K562 (cell line): Measurements from ENCODE around the gene HPN. TPM values are rescaled to one million over a fixed set of nuclear protein-coding genes. Genes with fewer than 3 reads are reported as not detected.

Experiments used
- ARNT ChIP-seq, 2 experiments: fragments of 450-650 bp; IDR thresholded peaks; 2 replicates each; pipeline ENCODE4 v1.6.1; 2016; ENCODE audit warnings: mild to moderate bottlenecking in 1 of 2
- BACH1 ChIP-seq: fragments of 200-800 bp; sonication (Bioruptor generic); IDR thresholded peaks from 2 replicates; pipeline ENCODE4 v1.6.1; 2016; ENCODE audit warnings: missing genetic modification characterization, missing compliant biosample characterization
- BRCA1 ChIP-seq, 2 experiments: fragments of 450-650 bp in 1 of 2; sonication (generic) in 1 of 2; formaldehyde crosslinking in 1 of 2; IDR thresholded peaks; 2 replicates each; pipeline versions ENCODE4 v1.5.0 to v1.6.1; 2017 to 2020; ENCODE audit warnings: mild to moderate bottlenecking in 1 of 2, missing genetic modification reagents in 1 of 2
- ELF4 ChIP-seq: fragments of 450-650 bp; formaldehyde crosslinking; IDR thresholded peaks from 2 replicates; pipeline ENCODE4 v1.4.0; 2022; ENCODE audit warnings: missing genetic modification characterization
- ETS2 ChIP-seq: IDR thresholded peaks from 2 replicates; pipeline ENCODE4 v1.6.1; 2016; ENCODE audit warnings: borderline replicate concordance, missing genetic modification characterization, mild to moderate bottlenecking, moderate library complexity, missing compliant biosample characterization; ENCODE audit not compliant: poor library complexity, severe bottlenecking
- KAT2B ChIP-seq: IDR thresholded peaks from one replicate; pipeline ENCODE4 v1.6.1; 2012; ENCODE audit warnings: low read depth, mild to moderate bottlenecking, control low read depth, inconsistent platforms, low read length, moderate library complexity
- KDM4B ChIP-seq, 2 experiments: fragments of 450-650 bp in 1 of 2; sonication (generic) in 1 of 2; IDR thresholded peaks; 2 replicates each; pipeline ENCODE4 v1.6.1; 2016 to 2017; ENCODE audit warnings: borderline replicate concordance in 2 of 2, antibody characterized with exemption in 1 of 2, low read depth in 1 of 2, mild to moderate bottlenecking in 1 of 2
- MIER1 ChIP-seq: fragments of 450-650 bp; IDR thresholded peaks from 2 replicates; pipeline ENCODE4 v1.6.1; 2016; ENCODE audit warnings: antibody characterized with exemption, mild to moderate bottlenecking, low read depth
- PHB ChIP-seq: fragments of 250-450 bp; sonication (Bioruptor Pico); IDR thresholded peaks from 2 replicates; pipeline ENCODE4 v1.5.0; 2021
- SETDB1 ChIP-seq: IDR thresholded peaks from one replicate; pipeline ENCODE4 v1.6.1; 2012; ENCODE audit warnings: low read length, control low read depth, inconsistent platforms
- SIX5 ChIP-seq, 2 experiments: IDR thresholded peaks; 2 replicates each; pipeline ENCODE4 v1.6.1; 2011; ENCODE audit warnings: low read length in 2 of 2, borderline replicate concordance in 1 of 2, low read depth in 1 of 2, mild to moderate bottlenecking in 1 of 2, moderate library complexity in 1 of 2; ENCODE audit not compliant: insufficient read depth in 1 of 2
- TEAD2 ChIP-seq: fragments of 450-650 bp; IDR thresholded peaks from 2 replicates; pipeline ENCODE4 v1.6.1; 2016; ENCODE audit warnings: missing genetic modification characterization, control low read depth, missing compliant biosample characterization
- ZBTB7A ChIP-seq: IDR thresholded peaks from 2 replicates; pipeline ENCODE4 v1.6.1; 2011; ENCODE audit warnings: low read depth, mild to moderate bottlenecking, low read length, moderate library complexity, borderline replicate concordance; ENCODE audit not compliant: control insufficient read depth
- ZNF146 ChIP-seq: IDR thresholded peaks from one replicate; pipeline ENCODE4 v1.6.1; 2018; ENCODE audit warnings: missing compliant biosample characterization; ENCODE audit not compliant: unreplicated experiment
- ZNF174 ChIP-seq: fragments of 250-450 bp; sonication (Bioruptor Pico); IDR thresholded peaks from 2 replicates; pipeline ENCODE4 v1.4.0; 2020; ENCODE audit warnings: mild to moderate bottlenecking
- ZSCAN29 ChIP-seq: fragments of 450-650 bp; IDR thresholded peaks from 2 replicates; pipeline ENCODE4 v1.6.1; 2017
- polyA plus RNA-seq, 8 experiments: library from polyadenylated mRNA; depleted of rRNA in 4 of 8; stranded (reverse) in 5 of 8; unstranded in 3 of 8; fragments of >200 nt; fragmentation: Nextera tagmentation in 2 of 8; fragmentation: Illumina TruSeq in 1 of 8; extraction: Ambion mirVana in 2 of 8; extraction: Trizol in 1 of 8; gene quantifications; 2 replicates each; pipeline versions ENCODE4 v1.2.1 to v1.2.3, GENCODE V29; 2011 to 2014; ENCODE audit warnings: inconsistent platforms in 1 of 8, missing spikeins in 1 of 8
- total RNA-seq, 7 experiments: library from RNA; depleted of rRNA in 6 of 7; stranded (reverse); fragments of >200 nt in 6 of 7; fragmentation: Illumina TruSeq in 2 of 7; extraction: Trizol in 2 of 7; gene quantifications; 2 replicates each; pipeline versions ENCODE4 v1.2.1 to v1.2.3, GENCODE V29; 2011 to 2021; ENCODE audit warnings: low replicate concordance in 1 of 7
- TF ChIP-seq, protein P1 (sequence below), 3 experiments: fragments of 200-800 bp in 1 of 3; fragments of 250-450 bp in 1 of 3; fragments of 450-650 bp in 1 of 3; sonication (Bioruptor Pico) in 1 of 3; sonication (Bioruptor generic) in 1 of 3; formaldehyde crosslinking in 1 of 3; IDR thresholded peaks; 2 replicates each; pipeline versions ENCODE4 v1.6.1 to v1.8.0; 2016 to 2022; ENCODE audit warnings: mild to moderate bottlenecking in 2 of 3, missing genetic modification characterization in 2 of 3, missing compliant biosample characterization in 1 of 3, moderate library complexity in 1 of 3
- TF ChIP-seq, protein P2 (sequence below): sonication (generic); formaldehyde crosslinking; IDR thresholded peaks from 2 replicates; pipeline ENCODE4 v1.5.0; 2020; ENCODE audit warnings: missing genetic modification reagents
- TF ChIP-seq, protein P3 (sequence below): fragments of 200-800 bp; sonication (Bioruptor generic); IDR thresholded peaks from 2 replicates; pipeline ENCODE4 v1.6.1; 2017; ENCODE audit warnings: missing genetic modification characterization, missing compliant biosample characterization
- TF ChIP-seq, protein P4 (sequence below): IDR thresholded peaks from 3 replicates; pipeline ENCODE4 v1.6.1; 2011; ENCODE audit warnings: borderline replicate concordance, mild to moderate bottlenecking; ENCODE audit not compliant: insufficient read length, insufficient read depth

Gene HPN
- total and polyA plus RNA-seq, 9 of the 15 experiments (the other 6 are each of a cell fraction or from before 2014, with no cell fraction given), result 0.10 to 0.20 TPM; not detected in 7

GRCh38 chr19:35030257-35031071, 11.1 kb upstream of the HPN start, which contains the start of gene SCN1B (continued):
- TF ChIP-seq BRCA1 (IDR thresholded peaks at IDR 0.05), result no peak
- no peak for TF ChIP-seq BRCA1 (CRISPR knock-in tag; IDR thresholded peaks at IDR 0.05)
- TF ChIP-seq TEAD2 (tag), result no peak
- no peak for TF ChIP-seq ZNF174 (CRISPR knock-in tag)
- TF ChIP-seq ZNF146 (CRISPR knock-in tag), result no peak
- TF ChIP-seq, protein P1, sequence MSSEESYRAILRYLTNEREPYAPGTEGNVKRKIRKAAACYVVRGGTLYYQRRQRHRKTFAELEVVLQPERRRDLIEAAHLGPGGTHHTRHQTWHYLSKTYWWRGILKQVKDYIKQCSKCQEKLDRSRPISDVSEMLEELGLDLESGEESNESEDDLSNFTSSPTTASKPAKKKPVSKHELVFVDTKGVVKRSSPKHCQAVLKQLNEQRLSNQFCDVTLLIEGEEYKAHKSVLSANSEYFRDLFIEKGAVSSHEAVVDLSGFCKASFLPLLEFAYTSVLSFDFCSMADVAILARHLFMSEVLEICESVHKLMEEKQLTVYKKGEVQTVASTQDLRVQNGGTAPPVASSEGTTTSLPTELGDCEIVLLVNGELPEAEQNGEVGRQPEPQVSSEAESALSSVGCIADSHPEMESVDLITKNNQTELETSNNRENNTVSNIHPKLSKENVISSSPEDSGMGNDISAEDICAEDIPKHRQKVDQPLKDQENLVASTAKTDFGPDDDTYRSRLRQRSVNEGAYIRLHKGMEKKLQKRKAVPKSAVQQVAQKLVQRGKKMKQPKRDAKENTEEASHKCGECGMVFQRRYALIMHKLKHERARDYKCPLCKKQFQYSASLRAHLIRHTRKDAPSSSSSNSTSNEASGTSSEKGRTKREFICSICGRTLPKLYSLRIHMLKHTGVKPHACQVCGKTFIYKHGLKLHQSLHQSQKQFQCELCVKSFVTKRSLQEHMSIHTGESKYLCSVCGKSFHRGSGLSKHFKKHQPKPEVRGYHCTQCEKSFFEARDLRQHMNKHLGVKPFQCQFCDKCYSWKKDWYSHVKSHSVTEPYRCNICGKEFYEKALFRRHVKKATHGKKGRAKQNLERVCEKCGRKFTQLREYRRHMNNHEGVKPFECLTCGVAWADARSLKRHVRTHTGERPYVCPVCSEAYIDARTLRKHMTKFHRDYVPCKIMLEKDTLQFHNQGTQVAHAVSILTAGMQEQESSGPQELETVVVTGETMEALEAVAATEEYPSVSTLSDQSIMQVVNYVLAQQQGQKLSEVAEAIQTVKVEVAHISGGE (CRISPR knock-in tag; IDR thresholded peaks at IDR 0.05), result peak in 2 of 3 experiments; percentile 77 to 96; a peak in 5 of 6 replicates
- no peak for TF ChIP-seq PHB
- no peak for TF ChIP-seq ARNT (IDR thresholded peaks at IDR 0.05)
- no peak for TF ChIP-seq ZSCAN29
- TF ChIP-seq ZBTB7A, result 0 out of 2 replicates have a peak, but pooled peaks have one; percentile 50
- TF ChIP-seq BACH1 (tag), result no peak
- TF ChIP-seq KAT2B, result no peak
- TF ChIP-seq, protein P2, sequence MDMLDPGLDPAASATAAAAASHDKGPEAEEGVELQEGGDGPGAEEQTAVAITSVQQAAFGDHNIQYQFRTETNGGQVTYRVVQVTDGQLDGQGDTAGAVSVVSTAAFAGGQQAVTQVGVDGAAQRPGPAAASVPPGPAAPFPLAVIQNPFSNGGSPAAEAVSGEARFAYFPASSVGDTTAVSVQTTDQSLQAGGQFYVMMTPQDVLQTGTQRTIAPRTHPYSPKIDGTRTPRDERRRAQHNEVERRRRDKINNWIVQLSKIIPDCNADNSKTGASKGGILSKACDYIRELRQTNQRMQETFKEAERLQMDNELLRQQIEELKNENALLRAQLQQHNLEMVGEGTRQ (CRISPR knock-in tag), result no peak
- no peak for TF ChIP-seq ELF4 (CRISPR knock-in tag)
- TF ChIP-seq, protein P3, sequence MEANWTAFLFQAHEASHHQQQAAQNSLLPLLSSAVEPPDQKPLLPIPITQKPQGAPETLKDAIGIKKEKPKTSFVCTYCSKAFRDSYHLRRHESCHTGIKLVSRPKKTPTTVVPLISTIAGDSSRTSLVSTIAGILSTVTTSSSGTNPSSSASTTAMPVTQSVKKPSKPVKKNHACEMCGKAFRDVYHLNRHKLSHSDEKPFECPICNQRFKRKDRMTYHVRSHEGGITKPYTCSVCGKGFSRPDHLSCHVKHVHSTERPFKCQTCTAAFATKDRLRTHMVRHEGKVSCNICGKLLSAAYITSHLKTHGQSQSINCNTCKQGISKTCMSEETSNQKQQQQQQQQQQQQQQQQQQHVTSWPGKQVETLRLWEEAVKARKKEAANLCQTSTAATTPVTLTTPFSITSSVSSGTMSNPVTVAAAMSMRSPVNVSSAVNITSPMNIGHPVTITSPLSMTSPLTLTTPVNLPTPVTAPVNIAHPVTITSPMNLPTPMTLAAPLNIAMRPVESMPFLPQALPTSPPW (CRISPR knock-in tag), result peak; percentile 96
- TF ChIP-seq ETS2 (tag), result no peak
- no peak for TF ChIP-seq SIX5 (IDR thresholded peaks at IDR 0.05; ENCODE audit: borderline replicate concordance in 1 of 2, insufficient read depth in 1 of 2, low read depth in 1 of 2, low read length in 2 of 2)
- TF ChIP-seq MIER1, result no peak
- TF ChIP-seq SETDB1, result no peak
- no peak for TF ChIP-seq KDM4B (IDR thresholded peaks at IDR 0.05; ENCODE audit: borderline replicate concordance in 2 of 2, low read depth in 1 of 2)
- TF ChIP-seq, protein P4, sequence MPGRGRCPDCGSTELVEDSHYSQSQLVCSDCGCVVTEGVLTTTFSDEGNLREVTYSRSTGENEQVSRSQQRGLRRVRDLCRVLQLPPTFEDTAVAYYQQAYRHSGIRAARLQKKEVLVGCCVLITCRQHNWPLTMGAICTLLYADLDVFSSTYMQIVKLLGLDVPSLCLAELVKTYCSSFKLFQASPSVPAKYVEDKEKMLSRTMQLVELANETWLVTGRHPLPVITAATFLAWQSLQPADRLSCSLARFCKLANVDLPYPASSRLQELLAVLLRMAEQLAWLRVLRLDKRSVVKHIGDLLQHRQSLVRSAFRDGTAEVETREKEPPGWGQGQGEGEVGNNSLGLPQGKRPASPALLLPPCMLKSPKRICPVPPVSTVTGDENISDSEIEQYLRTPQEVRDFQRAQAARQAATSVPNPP, result no peak
